Measurements from ENCODE around the gene CDH6. TPM values are rescaled to one million over a fixed set of nuclear protein-coding genes. Genes with fewer than 3 reads are reported as not detected.
A peak's percentile ranks its signal among the peaks of the same experiment; 100 is the strongest.
"Not testable (repeated sequence)": the region's sequence is repeated elsewhere in the genome, so short reads cannot be mapped to it uniquely, and the experiment has no call there.

The CDH6 gene
- polyA plus RNA-seq, 1 donor = 89.6 TPM

DNA sequence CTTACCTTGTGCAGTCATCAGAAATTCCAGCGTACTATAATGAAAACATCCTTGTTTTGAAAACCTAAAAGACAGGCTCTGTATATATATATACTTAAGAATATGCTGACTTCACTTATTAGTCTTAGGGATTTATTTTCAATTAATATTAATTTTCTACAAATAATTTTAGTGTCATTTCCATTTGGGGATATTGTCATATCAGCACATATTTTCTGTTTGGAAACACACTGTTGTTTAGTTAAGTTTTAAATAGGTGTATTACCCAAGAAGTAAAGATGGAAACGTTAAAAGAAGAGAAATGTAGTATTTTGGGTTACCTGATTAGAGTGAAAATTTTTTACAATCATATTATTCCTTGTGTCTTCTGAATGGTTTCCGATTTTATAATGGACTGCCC, 131.4 kb downstream of the CDH6 start:
- no peak for DNase-seq

DNA sequence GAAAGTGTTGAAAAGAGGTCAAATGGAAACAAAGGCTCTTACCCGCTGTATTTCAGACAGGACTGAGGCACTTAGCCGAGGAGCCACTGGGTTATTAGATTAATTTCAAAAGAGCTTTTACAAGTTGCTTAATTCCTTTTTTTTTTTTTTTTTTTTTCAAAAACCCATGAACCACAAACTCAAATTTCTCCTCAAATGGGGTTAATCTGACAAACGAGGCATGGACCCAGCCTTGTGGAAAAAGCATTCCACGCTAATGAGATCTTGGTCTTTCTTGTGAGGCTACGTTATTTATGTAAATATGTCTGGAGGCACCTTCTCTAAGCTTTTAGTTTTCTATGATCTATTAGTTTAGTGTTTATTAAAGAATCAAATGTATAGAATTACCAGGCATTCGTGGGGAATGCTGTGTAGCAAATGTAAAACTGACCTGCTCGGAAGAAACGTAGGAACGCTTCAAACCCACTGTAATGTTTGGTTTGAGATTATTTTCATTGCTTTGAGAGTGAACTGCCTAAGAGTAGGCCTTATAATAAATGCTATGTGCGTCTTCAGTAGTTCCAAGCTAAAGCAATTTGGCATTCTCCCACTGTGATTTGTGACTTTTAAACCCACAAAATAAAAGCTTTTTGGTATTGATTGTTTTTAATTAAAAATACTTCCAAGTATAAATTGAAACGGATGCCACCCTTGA, 134.7 kb downstream of the CDH6 start:
- peak; percentile 8 for DNase-seq

DNA sequence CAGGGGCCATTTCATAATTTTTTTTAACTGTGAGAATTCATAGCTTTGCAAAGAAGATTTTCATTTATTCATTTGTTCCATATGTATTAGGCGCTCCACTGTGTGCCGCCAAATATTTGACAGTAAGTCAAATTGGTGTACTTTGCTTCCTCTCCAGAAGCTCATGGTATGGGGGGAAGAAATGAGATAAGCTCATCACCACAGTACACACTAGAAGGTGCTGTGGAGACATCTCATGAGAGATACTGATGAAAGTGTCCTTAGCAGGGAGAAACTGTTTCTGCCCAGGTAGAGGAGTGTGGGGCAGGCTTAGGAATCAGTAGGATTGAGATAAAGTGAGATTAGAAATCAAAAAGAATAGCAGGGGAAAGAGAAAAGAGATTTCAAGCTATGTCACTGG, 136.2 kb downstream of the CDH6 start:
- no peak for DNase-seq

DNA sequence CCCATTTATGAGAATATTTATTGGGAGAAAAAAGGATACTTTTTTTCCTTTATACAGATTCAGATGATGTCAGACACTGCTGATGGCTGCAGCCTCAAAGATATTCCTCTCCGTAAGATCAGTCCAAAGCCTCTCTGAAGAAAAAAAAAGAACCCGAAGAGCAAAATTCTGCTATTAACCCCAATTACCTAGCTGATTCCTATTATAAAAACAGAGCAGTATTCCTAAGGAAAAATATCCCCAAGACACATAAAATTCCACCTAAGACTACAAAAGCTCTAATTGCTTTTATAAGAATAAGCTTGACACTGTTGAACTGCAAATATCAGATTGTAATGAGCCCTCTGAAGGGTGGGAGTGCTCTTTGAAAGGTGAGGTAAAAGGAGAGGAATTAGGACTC, 138.7 kb downstream of the CDH6 start:
- no peak for DNase-seq

DNA sequence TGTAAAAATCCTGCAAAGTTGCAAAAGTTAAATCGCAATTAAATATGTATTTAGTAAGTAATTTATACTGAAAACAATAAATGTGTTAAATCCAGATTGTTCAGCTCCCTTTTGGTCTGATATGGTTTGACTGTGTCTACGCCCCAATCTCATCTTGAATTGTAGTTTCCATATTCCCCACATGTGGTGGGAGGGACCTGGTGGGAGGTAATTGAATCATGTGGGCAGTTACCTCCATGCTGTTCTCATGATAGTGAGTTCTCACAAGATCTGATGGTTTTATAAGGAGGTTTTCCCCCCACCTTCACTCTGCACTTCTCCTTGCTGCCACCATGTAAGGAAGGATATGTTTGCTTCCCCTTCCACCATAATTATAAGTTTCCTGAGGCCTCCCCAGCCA, 140.0 kb downstream of the CDH6 start:
- no peak for DNase-seq

DNA sequence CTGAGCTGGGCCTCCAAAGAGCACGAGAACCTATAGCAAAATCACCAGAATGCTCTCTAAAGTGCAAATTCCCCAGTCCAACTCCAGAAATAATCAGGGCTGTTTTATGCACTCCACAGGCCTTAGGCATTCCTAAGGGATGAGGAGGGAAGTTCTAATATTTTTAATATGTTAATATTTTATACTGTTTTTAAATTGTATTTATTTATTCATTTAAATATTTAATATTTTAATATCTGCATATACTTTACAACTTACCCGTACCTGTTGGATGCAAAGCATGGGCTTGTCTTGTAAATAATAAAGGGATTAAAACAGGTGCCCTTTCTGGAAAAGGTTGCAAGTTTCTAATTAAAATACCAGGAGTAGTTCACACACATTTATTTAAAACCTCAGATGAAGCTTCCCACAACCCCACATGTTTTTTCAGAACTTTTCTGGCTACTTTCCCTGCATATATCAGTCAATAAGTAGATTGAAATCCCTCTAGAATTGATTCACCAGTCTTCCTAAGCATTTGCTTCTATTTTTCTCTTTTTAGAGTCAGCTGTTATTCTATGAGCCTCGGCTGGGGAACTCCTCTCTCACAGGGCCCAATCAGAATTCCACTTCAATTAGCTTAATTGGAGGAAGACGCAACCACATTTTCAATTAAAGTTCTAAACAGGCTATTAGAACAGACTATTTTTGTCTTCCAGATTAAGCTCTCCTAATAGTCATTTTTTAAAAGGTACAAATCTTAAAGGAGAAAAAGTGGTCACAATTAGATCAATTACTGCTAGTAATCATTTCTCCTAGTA, 140.8 kb downstream of the CDH6 start:
- DNase-seq = no peak

DNA sequence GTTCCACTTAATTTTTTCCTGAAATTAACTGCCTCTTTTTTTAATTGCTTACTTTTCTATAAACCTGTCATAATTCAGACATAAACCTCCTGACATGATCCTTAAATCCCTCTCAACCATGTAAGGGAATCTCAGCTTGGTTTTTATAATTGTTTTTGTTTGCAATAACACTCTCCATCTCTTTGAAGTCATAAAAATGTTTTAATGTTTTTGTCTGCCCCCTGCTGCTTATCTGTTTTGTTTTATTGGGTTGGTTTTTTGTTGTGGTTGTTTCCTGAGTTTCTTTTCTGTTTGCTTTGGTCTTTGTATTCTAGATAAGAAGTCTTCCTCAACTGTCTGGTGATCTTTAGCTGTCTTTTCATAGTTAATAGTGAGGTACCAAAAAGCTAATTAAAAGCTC, 142.0 kb downstream of the CDH6 start:
- peak; percentile 6 for DNase-seq

DNA sequence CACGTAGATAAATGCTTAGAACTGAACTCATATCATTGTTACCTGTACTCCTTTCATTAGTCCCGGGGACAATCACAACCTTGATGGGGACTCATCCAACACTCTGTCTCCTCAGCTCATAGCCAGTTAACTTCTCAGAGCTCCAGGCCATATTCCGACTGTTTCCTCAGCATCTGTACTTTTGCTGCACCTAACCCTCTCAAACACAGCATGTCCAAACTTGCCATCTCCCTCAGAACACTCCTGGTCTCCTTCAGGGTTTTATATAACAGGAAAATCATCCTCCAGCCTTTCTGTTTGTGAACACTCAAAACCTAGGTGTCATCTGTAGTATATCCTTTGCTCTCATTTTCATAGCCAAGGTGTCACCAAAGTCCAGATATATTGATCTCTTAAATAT, 150.5 kb downstream of the CDH6 start:
- DNase-seq = no peak

DNA sequence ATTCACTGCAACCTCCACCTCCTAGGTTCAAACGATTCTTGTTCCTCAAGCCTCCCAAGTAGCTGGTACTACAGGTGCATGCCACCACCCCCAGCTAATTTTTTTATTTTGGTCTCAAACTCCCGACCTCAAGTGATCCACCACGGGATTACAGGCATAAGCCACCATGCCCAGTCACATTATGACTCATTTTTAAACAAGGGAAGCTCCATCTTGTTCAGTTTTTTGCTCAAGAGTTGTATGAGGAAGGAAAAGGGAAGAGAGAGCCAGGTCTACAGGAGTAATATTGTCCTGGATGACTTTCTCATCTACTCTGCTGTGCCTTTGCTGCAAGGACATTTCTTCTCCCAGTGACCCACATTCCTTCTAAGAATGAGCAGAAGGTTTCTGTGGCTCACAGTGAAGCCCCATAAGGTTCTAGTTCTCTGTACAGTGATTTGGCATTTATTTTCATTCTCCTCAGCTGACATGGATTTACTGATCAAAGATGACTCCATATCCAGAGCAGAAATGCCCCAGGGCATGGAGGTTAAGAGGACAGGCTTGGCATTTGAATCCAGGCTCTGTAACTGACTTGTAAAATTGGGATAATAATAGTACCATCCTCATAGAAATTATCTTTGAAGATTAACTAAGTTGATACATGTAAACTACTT, 153.5 kb downstream of the CDH6 start:
- DNase-seq = no peak

DNA sequence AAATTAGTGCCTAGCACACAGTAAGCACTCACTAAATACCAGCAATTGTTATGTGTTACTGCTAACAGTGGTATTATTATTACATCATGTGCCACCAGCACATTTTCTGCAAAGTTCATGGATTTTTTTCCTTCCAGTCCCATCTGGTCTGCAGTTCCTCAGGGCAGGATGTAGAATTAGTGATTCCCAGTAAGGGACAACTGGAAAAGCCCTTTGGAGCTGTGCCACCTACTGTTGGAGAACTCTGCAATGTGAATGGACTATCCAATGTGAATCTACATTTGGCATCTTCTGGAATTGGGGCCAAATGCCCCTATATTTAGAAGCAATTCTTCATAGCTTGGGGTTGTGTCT, 154.0 kb downstream of the CDH6 start:
- DNase-seq = no peak

DNA sequence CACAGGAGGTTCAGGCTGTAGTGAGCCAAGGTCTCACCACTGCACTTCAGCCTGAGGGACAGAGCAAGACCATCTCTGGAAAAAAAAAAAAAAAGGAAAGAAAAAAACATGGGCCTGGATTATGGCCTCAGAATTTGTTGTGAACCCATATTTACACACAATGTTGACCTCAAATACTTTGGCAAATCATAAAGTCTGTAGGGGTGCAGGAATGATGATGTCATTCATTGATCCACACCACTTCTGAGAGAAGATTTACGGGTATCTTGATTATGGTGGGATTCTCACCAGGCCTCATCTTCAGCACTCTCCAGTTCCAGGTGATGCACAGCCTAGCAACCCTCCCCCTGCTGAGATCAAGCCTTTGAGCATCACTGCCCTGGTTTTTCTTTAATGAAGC, 156.9 kb downstream of the CDH6 start:
- DNase-seq = no peak

DNA sequence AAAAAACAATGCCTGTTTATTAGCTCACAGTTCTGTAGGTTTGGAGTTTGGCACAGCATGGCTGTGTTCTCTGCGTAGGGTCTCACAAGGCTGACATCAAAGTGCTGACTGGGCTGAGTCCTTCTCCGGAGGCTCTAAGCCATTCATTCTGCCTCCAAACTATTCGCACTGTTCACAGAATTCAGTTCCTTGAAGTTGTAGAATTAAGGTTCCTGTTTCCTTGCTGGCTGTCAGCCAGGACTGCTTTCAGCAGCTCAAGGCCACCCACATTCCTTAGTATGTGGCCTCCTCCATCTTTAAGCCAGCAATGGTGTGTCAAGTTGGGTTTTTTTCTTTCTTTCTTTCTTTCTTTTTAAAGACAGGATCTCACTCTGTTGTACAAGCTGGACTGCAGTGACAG, 161.9 kb downstream of the CDH6 start:
- DNase-seq = no peak

DNA sequence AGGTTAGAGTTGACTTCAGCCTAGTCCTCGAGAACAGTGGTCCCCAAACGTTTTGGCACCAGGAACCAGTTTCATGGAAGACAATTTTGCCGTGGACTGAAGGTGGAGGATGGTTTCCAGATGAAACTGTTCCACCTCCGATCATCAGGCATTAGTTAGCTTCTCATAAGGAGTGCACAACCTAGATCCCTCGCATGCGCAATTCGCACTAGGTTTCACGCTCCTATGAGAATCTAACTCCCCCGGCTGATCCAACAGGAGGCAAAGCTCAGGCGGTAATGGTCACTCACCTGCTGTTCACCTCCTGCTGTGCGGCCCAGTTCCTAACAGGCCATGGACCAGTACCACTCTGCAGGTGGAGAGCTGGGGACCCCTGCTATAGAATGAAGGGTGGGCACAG, 163.6 kb downstream of the CDH6 start:
- DNase-seq = no peak

DNA sequence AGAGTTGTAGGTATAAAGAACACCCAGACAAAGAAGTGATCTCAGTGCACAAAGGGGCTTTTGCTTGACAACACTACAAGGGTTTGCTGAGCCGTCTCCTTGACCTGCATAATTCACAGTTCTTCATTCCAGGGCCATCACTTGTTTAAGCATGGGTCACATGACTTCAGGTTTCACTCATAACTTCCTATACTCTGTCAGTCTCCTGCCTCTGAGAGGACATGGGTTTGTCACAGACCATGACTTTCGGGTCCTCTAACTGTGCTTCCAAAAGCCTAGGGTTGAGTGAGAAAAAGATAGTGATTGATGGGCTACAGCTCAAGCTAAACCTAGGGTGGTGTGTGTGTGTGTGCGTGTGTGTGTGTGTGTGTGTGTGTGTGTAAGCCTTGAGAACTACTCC, 166.4 kb downstream of the CDH6 start:
- DNase-seq = no peak

DNA sequence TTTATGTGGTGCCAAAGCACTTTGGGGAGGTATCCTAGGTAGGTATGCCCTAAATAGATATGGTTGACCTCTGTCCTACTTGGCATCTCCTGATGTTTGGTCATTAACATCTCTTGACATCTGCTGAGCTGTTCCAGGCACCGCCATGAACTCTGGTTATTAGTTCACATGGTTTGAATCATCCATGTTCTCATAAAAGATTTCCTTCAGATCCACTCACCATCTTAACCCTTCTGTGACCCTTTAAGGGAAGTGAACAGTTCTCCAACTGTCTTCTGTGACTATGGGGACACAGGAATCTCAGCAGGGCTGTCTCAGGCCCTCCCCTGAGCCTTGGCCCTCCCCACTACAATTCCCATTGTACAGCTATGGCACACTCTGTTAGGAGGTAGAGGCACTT, 167.7 kb downstream of the CDH6 start:
- no peak for DNase-seq

DNA sequence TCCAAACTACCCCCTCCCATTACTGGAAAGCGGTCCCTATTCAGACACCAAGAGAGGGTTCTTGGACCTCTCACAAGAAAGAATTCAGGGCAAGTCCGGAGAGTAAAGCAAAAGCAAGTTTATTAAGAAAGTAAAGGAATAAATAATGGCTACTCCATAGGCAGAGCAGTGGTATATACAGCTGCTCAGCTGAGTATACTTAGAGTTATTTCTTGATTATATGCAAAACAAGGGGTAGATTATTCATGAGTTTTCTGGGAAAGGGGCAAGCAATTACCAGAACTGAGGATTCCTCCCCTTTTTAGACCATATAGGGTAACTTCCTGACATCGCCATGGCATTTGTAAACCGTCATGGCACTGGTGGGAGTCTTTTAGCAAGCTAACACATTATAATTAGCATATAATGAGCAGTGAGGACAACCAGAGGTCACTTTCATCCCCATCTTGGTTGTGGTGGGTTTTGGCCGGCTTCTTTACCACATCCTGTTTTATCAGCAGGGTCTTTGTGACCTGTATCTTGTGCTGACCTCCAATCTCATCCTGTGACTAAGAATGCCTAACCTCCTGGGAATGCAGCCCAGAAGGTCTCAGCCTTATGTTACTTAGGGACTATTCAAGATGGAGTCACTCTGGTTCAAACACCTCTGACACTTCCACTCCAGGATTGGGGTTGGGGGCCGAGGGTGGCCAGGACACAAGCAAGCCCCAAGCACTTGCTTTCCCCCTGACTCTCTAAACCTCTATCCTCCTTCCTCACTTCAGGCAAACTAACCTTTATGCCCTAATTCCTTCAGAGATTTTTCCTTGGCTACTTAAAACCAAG, 168.4 kb downstream of the CDH6 start:
- not testable (repeated sequence) for DNase-seq

DNA sequence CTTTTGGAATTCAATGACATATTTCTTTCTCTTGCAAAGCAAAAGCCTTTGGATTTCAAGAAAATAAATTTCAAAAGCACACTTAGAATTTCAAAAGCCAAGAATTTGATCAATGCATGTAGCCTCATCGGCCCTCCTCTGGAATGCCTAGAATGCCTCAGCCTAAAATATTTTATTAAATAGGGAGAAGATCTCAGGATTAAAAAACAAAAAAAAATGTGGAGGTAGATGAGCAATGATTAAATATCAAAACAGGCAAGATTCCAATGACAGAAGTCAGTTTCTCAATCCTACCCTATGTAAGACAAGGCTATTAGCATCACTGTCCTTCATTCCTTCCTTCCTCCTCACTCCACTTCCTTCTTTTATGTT, 169.0 kb downstream of the CDH6 start:
- no peak for DNase-seq

DNA sequence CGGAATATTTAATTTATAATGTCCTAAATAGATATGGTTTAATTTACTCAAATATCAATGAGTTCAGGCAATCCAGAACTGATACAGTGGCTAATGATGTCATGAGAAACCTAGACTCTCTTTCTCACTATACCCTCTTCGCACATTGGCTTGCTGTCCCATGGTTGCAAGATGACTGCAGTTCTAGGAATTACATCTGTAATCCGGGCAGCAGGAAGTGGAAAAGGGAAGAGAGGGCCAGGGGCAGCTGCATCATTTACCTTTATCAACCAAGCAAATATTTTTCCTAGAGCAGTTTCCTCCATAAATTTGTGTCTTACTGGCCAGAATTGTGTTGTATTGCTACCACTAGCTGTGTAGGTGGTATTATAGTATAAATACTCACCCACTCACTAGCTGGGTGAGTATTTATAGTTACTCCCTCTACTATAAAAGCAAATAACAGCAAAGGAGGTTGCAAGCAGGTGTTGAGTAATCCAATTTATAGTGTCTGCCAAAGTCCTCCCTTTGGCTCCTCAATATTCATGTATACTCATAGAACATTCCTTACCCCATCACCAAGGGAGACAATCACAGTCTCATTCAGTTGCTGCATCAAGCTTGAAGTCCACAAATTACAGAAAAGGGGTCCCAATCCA, 169.6 kb downstream of the CDH6 start:
- no peak for DNase-seq

DNA sequence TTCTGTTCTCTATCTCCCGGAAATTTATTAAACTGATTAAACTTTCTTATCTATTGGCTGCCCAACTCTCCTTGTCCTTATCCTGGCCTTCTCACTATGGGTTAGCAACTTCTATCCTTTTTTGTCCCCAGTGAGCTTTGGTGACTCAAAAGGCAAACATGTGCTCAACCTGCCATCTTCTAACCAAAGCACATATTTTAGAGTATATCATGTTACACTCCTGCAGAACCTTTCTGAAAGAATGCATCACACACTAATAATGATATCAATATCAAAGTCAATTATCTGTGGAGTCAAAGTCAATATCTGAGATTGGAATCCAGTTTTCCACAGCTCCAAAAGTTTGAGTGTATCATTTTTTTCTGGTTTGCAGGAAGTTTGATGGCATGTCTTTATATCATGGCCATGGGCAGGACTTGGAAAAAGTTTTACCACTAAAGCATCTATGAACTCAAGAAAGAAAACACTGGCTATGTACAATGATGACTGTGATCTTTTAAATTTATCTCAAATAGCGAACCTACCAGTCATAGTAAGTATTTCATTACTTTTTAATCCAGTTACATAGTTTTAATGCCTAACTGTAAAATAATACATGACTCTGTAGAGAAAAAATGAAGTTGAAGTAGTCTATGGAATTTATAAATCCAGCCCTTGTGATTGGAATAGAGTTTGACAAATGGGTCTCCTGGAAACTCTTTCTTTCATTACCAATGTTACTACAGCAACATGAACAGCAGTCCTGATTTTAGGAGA, 171.6 kb downstream of the CDH6 start:
- no peak for DNase-seq

DNA sequence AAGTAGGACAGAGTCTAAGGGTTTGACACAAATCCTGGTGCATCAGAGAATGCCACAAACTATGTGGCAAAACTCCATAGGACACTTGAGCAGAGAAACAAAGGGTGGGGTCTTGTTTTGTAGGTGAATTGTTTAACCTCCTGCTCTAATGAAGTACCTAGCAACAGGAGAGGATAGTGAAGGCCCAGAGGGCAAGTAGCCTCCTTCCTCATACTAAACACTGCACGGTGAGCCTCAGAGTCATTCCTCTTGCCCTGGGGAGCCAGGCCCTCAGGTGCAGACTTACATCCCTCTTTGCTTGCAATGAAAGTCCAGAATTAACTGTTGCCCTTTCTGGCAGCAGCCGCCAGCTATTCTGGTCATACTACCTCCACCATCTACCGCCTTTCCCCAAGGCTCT, 172.3 kb downstream of the CDH6 start:
- DNase-seq = no peak

DNA sequence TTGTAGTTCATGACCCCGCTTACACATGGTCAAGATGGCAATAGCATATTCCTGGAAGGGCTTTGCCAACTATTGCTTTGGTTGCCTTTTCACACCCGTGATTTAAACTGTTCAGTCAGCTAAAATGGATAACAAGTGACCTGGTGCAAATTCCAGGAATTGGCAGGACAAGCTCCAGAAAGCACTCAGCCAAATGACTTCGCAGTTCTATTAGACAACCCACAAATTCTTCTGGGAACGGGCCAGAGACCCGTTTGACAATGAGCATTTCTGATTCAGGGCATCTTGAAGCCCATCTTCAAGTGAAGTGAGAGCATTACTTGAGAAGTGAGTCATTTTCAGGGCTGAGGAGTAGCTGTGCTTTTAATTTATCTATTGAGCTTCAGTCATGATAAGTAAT, 173.5 kb downstream of the CDH6 start:
- DNase-seq = no peak
